Activated naive CD4-positive, alpha-beta T cell treated with anti-CD3 and anti-CD28 coated beads, Interleukin-2, amount 50 U/mL, for 72 hours (primary cell): ENCODE results near the gene HINFP. TPM values are rescaled to one million over a fixed set of nuclear protein-coding genes. Genes with fewer than 3 reads are reported as not detected.

Experiments
- ATAC-seq, 2 donors: fragments of 150-1000 bp; cut with Tn5 transposase; 2 replicates each; pipeline ENCODE4 v1.10.0; 2021; ENCODE audit warnings: mild to moderate bottlenecking in 2 of 2, moderate library complexity in 2 of 2
- DNase-seq, 2 donors: peaks; one replicate each; pipeline ENCODE4 v3.0.0; 2021 to 2022; ENCODE audit warnings: low spot score in 2 of 2
- H3K27ac Mint-ChIP-seq, 2 donors: one replicate each; pipeline ENCODE4 v1.8.0; 2022; ENCODE audit warnings: mild to moderate bottlenecking in 2 of 2, mixed read lengths in 2 of 2
- H3K36me3 Mint-ChIP-seq, 2 donors: one replicate each; pipeline ENCODE4 v1.8.0; 2022; ENCODE audit warnings: mixed read lengths in 2 of 2
- H3K9me3 Mint-ChIP-seq, 2 donors: one replicate each; pipeline ENCODE4 v1.8.0; 2022; ENCODE audit warnings: mixed read lengths in 2 of 2
- total RNA-seq, 2 donors: library from RNA; stranded (reverse); gene quantifications; one replicate each; pipeline ENCODE4 v1.2.3, GENCODE V29; 2022

The HINFP gene, protein sequence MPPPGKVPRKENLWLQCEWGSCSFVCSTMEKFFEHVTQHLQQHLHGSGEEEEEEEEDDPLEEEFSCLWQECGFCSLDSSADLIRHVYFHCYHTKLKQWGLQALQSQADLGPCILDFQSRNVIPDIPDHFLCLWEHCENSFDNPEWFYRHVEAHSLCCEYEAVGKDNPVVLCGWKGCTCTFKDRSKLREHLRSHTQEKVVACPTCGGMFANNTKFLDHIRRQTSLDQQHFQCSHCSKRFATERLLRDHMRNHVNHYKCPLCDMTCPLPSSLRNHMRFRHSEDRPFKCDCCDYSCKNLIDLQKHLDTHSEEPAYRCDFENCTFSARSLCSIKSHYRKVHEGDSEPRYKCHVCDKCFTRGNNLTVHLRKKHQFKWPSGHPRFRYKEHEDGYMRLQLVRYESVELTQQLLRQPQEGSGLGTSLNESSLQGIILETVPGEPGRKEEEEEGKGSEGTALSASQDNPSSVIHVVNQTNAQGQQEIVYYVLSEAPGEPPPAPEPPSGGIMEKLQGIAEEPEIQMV
- 10 to 100 TPM; 38.0 to 53.3 TPM for total RNA-seq

DNA sequence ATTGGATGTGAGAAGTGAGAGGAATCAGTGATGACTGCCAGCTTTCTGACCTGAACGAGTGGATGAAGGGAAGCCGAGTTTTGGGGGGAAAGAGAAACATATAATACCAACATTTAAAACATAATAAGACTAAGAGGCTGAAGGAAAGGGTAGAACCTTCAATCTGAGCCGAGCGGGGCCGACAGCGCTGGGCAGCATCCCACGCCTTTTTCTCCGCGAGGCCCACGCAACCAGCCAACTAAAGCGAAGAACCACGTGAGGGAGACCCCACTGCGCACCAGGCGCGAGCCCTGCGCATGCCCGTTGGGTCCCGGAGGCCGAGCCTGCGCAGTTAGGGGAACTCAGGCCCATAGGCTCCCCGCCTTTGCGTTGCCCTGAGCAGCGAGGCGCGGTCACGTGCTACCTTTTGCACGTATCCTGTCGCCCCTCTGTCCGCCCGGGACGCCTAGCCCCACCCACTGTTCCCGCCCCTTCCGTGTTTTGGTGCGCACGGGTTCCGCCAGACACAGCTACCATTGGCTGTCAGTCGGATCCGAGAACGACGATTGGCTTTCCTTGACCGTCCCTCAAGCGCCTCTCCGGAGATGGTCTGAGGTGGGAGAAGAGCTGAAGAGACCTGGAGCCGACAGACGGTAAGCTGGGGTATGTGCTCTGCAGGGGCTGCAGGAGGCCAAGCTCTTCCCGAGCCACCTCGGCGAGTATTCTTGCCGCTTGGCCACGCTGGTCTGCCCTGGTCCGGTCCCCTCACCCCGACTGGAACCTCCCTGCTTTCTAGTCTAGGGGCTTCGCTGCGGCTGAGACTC lies at the start of gene HINFP:
Gene HINFP (plus strand): TSS at position 573 of the 803 bp plus-strand sequence. CDS start 5,365 bp downstream, outside the sequence.
- peaks cover 18 to 25% of the 10 kb centered on the region in 2 donors for H3K36me3 Mint-ChIP-seq
- H3K9me3 Mint-ChIP-seq = no peaks in the 10 kb centered on the region
- peak within 1 kb of the TSS; percentile 88 to 96 for H3K27ac Mint-ChIP-seq
- DNase-seq (peak; percentile 98 to 99), ATAC-seq (peak; percentile 98 to 99)

DNA sequence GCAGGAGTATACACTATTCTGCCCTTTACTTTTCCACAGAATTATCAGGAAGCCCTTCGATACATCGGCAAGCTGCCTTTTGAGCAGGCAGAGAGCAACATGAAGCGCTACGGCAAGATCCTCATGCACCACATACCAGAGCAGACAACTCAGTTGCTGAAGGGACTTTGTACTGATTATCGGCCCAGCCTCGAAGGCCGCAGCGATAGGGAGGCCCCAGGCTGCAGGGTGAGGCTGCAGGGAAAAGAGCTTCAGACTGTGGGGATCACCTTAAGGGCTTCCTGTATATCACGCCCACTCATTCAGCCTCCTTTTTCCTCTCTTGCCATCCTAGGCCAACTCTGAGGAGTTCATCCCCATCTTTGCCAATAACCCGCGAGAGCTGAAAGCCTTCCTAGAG lies 43.5 kb upstream of the HINFP start:
- DNase-seq = no peak
- no peak overlapping the region for H3K27ac Mint-ChIP-seq
- ATAC-seq = no peak
- H3K36me3 Mint-ChIP-seq = peaks cover 5 to 16% of the 10 kb centered on the region in 2 donors
- H3K9me3 Mint-ChIP-seq = no peaks in the 10 kb centered on the region

DNA sequence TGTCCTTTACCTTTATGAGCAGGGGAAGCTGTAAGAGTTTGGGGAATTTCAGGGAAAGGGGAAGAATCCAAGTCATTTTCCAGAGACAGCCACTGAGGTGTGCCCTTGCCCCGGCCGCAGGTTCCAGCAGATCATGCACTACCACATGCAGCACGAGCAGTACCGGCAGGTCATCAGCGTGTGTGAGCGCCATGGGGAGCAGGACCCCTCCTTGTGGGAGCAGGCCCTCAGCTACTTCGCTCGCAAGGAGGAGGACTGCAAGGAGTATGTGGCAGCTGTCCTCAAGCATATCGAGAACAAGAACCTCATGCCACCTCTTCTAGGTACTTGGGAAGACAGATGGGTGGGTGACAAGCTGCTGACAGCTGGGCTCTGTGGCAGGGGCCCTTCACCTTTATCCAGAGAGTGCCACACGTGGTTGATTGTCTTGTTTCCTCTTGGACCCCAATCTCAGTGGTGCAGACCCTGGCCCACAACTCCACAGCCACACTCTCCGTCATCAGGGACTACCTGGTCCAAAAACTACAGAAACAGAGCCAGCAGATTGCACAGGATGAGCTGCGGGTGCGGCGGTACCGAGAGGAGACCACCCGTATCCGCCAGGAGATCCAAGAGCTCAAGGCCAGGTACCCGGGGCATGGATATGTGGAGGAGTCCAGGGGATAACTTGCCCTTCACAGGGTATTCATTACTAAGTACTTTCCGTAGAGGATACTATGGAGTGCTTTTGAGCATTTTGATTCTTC lies 42.5 kb upstream of the HINFP start:
- DNase-seq = no peak
- Mint-ChIP-seq H3K36me3 (peaks cover 0 to 12% of the 10 kb centered on the region in 2 donors), H3K27ac (peak overlapping the region in 1 of 2 donors; percentile 65), H3K9me3 (no peaks in the 10 kb centered on the region)
- ATAC-seq = no peak

DNA sequence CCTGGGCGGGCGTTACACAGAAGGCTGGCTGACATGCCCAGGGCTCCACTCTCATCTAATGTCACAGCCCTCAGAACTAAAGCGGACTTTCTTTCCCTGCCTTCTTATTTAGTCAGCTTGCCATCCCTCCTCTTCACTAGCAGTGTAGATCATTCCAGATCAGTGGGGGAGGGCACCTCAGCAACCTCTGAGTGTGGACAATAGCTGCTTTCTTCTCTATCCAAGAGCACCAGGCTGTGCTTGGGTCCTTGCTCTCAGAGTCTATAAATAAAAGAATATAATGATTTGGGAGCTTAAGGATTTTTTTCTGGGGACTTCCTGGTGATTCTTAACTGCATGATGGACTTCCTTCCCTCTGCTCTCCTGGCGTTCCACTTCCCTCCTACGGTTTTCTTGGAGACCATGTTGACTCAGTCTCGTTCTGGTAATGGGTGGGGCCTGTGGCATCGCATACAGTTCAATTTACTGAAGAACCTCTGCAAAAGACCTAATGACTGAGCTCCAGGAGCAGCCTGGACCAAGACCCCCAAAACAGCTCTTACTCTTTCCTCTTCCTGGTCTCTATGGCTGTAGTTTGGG lies 39.6 kb upstream of the HINFP start:
- DNase-seq (no peak), ATAC-seq (no peak)
- H3K9me3 Mint-ChIP-seq = no peaks in the 10 kb centered on the region
- H3K36me3 Mint-ChIP-seq = peaks cover 0 to 18% of the 10 kb centered on the region in 2 donors
- peak overlapping the region; percentile 17 to 22 for H3K27ac Mint-ChIP-seq

DNA sequence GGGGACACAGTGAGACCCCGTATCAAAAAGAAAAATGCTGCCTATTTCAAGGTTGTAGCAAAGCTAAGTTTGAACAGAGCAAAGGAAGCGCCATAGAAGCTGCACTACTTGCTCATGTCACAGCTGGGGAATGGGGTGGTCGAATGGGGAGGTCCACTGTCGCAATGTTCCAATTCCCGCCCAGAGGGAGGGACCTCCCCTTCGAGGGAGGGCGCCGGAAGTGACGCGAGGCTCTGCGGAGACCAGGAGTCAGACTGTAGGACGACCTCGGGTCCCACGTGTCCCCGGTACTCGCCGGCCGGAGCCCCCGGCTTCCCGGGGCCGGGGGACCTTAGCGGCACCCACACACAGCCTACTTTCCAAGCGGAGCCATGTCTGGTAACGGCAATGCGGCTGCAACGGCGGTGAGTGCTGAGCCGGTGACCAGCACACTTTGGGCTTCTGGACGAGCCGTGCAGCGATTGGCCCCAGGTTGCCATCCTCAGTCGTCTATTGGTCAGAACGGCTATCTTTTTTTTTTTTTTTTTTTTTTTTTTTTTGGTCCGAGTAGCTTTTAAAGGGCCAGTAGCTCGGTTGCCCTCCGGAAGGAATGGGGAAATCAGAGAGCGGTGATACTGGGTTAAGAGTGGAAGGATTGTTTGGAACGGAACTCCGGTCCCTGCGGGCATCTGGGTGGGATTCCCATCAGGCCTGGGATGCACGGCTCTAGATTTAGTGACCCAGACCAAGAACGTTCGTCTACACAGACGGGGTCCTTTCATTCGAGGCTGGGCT lies 36.5 kb upstream of the HINFP start, which contains the start of gene HMBS:
Gene HMBS (plus strand): TSS at position 219 of the 774 bp plus-strand sequence. CDS start 153 bp downstream, at position 372.
- peak within 1 kb of the TSS; percentile 90 to 97 for H3K27ac Mint-ChIP-seq
- H3K36me3 Mint-ChIP-seq = peaks cover 0 to 12% of the 10 kb centered on the region in 2 donors
- ATAC-seq (peak; percentile 92 to 96), DNase-seq (peak; percentile 94 to 95)
- no peaks in the 10 kb centered on the region for H3K9me3 Mint-ChIP-seq

DNA sequence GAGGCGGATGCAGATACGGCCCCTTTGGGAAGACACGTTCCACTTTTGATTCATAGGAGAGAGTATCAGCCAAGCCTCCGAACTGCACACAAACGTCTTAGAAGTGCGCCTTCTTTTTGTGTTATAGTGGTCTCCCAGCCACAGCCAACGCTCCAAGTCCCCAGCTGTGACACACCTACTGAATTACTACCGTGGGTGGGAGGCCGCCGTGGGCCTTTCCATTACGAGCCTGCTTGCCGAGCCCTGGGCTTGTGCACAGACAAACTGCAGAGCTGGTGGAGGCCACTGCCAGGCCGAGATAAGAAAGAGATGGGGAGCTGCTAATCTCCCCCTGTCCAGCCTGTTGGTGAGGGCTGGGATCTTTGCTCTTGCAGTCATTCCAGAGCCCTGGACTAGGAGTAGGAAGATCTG lies 35.9 kb upstream of the HINFP start:
- Mint-ChIP-seq H3K36me3 (peaks cover 0 to 12% of the 10 kb centered on the region in 2 donors), H3K9me3 (no peaks in the 10 kb centered on the region), H3K27ac (peak overlapping the region; percentile 90 to 97)
- no peak for DNase-seq
- ATAC-seq = peak in 1 of 2 donors; percentile 21

DNA sequence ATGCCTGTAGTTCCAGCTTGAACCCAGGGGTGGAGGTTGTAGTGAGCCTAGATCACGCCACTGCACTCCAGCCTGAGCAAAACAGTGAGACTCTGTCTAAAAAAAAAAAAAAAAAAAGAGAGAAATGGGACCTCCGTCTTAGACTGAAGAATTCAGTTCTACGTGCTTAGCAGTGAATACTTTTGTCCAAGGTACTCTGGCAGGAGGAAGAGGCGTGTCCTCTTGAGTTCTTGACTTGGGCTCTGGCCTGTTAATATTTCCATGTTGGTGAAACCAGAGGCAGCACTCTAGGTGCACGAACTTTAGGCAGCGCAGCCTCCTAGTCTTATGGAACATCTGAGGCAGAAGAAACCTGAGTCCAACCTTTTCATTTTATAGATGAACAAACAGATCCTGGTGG lies 34.3 kb upstream of the HINFP start:
- ATAC-seq (no peak), DNase-seq (no peak)
- Mint-ChIP-seq H3K9me3 (no peaks in the 10 kb centered on the region), H3K27ac (no peak overlapping the region), H3K36me3 (peaks cover under 1 to 8% of the 10 kb centered on the region in 2 donors)

DNA sequence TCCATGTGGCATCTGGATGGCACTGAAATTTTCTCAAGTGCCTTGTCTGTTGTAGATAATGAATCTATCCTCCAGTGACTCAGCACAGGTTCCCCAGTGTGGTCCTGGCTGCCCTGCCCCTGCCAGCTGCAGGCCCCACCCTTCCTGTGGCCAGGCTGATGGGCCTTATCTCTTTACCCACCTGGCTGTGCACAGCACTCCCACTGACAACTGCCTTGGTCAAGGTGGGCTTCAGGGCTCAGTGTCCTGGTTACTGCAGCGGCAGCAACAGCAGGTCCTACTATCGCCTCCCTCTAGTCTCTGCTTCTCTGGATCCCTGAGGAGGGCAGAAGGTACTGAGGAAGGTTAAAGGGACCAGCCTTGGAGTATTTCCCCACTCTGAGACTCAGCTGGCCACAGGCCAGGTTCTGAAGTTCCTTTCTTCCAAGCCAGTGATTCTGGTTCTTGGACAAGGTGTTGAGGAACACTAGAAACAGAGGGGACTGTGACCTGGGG lies 33.6 kb upstream of the HINFP start:
- no peak overlapping the region for H3K27ac Mint-ChIP-seq
- peaks cover 8 to 15% of the 10 kb centered on the region in 2 donors for H3K36me3 Mint-ChIP-seq
- no peak for ATAC-seq
- DNase-seq = no peak
- no peaks in the 10 kb centered on the region for H3K9me3 Mint-ChIP-seq

DNA sequence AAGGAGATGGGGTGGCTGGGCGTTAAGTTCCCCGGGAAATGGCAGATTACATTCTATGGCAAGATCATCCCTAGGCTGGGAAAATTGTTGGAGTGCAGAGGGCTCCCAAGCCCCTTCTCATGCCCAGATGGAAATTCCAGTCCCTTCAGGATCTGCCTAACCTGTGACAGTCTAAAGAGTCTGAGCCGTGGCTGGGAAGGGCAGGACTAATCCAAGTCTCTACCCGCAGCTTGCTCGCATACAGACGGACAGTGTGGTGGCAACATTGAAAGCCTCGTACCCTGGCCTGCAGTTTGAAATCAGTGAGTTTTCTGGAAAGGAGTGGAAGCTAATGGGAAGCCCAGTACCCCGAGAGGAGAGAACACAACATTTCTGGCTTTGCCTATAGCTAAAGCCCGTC lies 33.0 kb upstream of the HINFP start:
- no peak for ATAC-seq
- Mint-ChIP-seq H3K36me3 (peaks cover 12 to 19% of the 10 kb centered on the region in 2 donors), H3K27ac (no peak overlapping the region), H3K9me3 (no peaks in the 10 kb centered on the region)
- DNase-seq = no peak

DNA sequence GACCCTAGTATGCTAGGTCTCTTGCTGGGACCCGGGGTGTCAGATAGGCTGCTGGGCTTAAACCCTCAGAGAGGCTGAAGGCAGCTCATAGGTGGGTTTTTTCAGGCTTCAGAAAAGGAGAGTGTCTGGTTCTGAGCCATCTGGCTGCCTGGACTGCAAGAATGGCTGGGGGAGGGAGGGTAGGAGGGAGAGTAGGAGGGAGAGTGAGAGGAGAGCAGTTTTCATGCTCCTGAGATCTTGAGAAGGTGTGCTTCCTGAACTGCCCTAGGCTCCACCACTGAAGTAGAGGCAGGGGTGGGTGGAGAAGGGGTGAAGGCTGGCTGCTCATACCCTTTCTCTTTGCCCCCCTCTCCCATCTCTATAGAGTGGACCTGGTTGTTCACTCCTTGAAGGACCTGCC lies 32.1 kb upstream of the HINFP start:
- Mint-ChIP-seq H3K9me3 (no peaks in the 10 kb centered on the region), H3K27ac (no peak overlapping the region), H3K36me3 (peaks cover 21 to 28% of the 10 kb centered on the region in 2 donors)
- no peak for ATAC-seq
- no peak for DNase-seq

DNA sequence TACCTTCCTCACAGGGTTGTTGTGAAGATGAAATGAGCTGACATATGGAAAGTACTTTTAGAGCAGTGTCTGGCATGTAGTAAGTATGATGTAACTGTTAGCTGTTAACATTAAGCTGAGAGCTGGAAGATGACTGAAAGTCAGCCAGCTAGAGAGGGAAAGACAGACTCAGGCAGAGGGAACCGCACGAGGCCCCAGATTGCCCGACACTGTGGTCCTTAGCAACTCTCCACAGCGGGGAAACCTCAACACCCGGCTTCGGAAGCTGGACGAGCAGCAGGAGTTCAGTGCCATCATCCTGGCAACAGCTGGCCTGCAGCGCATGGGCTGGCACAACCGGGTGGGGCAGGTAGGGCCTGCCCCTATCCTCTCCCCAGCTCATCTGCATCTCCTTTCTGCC lies 30.2 kb upstream of the HINFP start:
- H3K27ac Mint-ChIP-seq = no peak overlapping the region
- DNase-seq = no peak
- no peaks in the 10 kb centered on the region for H3K9me3 Mint-ChIP-seq
- no peak for ATAC-seq
- peaks cover 28 to 29% of the 10 kb centered on the region in 2 donors for H3K36me3 Mint-ChIP-seq

DNA sequence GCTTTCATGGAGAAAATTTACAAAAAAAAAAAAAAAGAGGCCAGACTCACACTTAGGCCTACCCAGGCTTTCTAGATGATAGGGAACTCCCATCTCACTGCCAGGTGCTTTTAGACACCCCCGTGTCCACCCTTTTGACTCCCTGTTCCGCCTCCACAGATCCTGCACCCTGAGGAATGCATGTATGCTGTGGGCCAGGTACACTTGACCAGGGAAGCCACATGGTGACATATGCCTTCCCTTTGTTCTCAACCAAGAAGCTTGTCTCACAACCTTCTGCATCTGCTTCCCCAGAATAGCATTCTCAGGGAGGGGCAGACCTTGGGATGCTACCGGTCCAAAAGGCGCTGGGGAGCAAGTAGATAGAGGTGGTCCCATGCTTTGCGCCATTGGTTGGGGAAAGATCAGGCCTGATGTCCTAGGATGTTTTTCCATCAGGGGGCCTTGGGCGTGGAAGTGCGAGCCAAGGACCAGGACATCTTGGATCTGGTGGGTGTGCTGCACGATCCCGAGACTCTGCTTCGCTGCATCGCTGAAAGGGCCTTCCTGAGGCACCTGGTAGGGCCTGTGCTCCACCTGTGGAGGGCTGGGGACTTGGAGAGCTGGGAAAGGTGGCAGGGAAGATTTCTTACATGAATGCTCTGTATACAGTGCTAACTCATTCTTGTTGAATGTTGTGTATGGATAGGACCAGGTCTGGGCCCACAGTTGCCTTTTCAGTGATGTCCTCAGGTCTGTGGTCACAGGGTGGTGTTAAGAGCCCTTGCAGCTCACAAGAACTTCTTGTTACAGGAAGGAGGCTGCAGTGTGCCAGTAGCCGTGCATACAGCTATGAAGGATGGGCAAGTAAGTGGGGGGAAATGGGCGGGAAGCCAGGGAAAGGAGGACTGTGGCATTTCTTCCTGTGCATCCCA lies 29.2 kb upstream of the HINFP start:
- ATAC-seq = no peak
- DNase-seq = no peak
- peak overlapping the region; percentile 97 for H3K27ac Mint-ChIP-seq
- H3K36me3 Mint-ChIP-seq = peaks cover 29 to 33% of the 10 kb centered on the region in 2 donors
- no peaks in the 10 kb centered on the region for H3K9me3 Mint-ChIP-seq

DNA sequence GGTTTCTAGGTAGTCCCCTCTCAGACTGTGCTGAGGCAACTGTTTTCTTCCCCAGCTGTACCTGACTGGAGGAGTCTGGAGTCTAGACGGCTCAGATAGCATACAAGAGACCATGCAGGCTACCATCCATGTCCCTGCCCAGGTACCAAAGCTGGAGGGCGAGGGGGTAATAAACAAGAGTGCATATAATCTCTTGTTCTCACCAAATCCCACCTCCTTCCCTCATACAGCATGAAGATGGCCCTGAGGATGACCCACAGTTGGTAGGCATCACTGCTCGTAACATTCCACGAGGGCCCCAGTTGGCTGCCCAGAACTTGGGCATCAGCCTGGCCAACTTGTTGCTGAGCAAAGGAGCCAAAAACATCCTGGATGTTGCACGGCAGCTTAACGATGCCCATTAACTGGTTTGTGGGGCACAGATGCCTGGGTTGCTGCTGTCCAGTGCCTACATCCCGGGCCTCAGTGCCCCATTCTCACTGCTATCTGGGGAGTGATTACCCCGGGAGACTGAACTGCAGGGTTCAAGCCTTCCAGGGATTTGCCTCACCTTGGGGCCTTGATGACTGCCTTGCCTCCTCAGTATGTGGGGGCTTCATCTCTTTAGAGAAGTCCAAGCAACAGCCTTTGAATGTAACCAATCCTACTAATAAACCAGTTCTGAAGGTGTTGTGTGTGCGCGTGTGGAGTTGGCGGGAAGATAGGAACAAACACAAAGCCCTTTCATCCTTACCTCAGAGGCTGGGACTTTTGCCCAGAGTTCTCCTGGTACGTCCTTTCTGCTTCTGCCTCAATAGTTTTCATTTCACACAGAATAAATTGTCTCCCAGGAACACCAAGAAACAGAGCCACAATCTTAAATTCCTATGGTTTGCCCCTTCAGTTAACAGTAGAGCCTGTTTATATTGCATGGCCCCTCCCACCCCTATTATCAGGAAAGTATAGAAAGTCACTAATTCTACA lies 28.2 kb upstream of the HINFP start:
- ATAC-seq = no peak

More for the DNA sequence above, 28.2 kb upstream of the HINFP start:
- H3K9me3 Mint-ChIP-seq = no peaks in the 10 kb centered on the region
- peaks cover 31 to 33% of the 10 kb centered on the region in 2 donors for H3K36me3 Mint-ChIP-seq
- peak overlapping the region; percentile 97 for H3K27ac Mint-ChIP-seq
- DNase-seq = peak in 1 of 2 donors; percentile 12
